Measurements from ENCODE around the gene DCDC2B. TPM values are rescaled to one million over a fixed set of nuclear protein-coding genes. Genes with fewer than 3 reads are reported as not detected.
A peak's percentile ranks its signal among the peaks of the same experiment; 100 is the strongest.

Gene DCDC2B
- total RNA-seq, 1 experiment from 2014 or later = not detected

DNA sequence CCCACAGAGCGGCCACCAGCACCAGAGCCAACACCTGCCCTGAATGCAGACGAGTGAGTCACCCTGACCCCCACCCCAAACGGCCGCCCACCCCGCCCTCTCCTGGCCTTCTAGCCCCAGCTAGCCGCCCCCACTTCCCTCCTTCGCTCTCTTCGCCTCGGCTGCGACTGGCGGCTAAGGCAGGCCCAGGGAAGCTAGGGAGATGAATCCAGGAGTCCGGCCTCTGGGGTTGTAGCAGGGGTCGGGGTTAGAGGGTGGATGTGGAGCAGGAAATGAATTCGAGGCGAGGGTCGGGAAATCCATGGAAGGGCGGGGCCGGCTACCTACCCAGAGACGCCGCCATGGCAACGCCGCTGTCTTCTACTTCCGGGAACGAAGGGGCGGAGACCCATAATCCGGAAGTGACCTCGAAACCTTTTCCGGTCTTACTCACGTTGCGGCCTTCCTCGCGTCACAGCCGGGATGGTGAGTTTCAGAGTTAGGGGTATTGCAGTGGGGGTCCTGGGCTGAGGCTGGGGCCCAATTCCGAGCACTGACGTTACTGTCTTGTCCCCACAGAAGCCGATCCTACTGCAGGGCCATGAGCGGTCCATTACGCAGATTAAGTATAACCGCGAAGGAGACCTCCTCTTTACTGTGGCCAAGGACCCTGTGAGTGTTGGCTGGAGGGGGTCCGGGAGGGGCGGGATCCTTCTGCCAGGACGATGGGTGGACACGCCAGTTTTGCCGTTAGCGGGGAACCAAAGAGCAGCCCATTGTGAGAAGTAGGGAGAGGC is 13.3 kb downstream of the DCDC2B start, which contains the start of the genes EIF3I and TMEM234:
Gene EIF3I (plus strand): TSS at position 428 of the 776 bp plus-strand sequence. CDS start 35 bp downstream, at position 463.
Gene TMEM234 (minus strand): TSS at position 374 of the 776 bp plus-strand sequence. CDS start 31 bp downstream, at position 343.
- DNase-seq (ENCODE audit: low read depth) = peak; percentile 95

DNA sequence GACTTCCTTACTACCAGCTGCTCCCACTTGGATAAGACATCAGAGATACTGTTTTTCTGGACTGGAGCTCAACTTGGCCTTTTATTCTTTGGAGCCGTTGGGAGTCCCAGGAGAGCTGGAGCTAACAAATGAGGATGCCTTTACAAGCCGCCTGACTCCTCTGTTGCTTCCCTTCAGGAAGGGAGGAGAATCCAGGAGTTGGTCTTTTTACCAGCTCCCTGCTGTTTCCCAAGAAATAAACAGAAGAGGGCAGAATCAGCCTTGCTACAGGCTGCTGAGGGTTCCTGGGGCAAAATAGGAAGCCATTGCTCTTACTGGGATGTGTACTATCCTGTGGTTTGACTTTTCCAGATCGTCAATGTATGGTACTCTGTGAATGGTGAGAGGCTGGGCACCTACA is 14.8 kb downstream of the DCDC2B start:
- DNase-seq (ENCODE audit: low read depth) = no peak

DNA sequence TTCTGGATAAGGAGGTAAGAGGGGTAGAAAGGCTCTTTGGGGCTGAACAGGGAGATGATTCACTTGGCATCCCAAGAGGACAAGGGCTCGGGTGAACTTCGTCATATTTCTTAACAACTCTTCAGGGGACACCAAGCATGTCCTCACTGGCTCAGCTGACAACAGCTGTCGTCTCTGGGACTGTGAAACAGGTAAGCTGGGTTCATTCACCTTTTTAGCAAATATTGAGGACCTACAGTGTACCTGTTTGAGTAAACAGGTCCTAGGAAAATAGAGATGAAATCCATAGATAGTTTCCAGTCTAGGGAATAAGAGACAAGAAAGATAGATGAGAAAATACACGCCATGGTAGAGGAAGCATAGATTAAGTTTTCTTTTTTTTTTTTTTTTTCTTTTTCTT is 15.4 kb downstream of the DCDC2B start:
- no peak for DNase-seq (ENCODE audit: low read depth)

DNA sequence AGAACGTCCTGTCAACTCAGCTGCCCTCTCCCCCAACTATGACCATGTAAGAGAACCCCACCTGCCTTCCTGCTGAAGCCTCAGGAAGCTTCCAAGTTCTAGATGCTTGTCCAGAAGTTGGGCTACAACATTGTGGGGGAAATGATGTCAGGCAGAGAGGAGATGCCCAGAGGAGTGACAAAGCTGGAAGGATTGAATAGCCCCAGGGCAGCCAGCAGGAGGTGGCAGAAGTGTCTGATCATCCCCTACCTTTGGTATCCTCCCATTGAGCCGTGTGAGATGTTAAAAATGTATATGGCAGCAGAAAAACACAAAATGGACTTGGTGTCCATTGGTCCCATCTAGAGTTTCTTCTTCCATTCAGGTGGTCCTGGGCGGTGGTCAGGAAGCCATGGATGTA is 19.9 kb downstream of the DCDC2B start:
- DNase-seq (ENCODE audit: low read depth) = peak; percentile 38

DNA sequence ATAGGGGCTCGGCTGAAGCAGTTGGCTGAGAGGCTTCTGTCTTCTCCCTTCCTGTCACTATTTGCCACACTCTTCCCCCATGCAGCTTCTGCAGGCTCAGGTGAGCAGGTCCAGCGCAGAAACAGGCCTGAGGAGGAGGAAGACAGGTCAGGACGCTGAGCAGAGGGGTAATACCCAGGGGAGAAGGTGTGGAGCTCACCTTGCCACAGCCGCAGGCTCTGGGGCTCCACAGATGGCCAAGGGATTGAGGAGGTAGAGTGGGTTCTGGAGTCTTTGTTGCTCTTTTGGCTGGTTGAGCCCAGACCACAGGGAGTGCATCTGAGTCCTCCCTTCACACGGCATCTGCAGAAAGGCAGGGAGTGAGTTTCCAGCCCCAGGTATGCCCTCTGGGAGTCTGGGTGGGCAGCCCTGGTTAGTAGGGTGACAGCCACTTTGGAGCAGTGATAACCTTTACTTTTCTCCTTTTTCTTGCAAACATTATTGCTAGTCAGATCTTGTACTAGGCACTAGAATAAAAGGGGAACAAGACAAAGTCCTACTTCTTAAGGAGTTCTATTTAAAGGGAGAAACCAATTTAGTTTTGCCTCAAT is 23.0 kb downstream of the DCDC2B start:
- DNase-seq (ENCODE audit: low read depth) = no peak

DNA sequence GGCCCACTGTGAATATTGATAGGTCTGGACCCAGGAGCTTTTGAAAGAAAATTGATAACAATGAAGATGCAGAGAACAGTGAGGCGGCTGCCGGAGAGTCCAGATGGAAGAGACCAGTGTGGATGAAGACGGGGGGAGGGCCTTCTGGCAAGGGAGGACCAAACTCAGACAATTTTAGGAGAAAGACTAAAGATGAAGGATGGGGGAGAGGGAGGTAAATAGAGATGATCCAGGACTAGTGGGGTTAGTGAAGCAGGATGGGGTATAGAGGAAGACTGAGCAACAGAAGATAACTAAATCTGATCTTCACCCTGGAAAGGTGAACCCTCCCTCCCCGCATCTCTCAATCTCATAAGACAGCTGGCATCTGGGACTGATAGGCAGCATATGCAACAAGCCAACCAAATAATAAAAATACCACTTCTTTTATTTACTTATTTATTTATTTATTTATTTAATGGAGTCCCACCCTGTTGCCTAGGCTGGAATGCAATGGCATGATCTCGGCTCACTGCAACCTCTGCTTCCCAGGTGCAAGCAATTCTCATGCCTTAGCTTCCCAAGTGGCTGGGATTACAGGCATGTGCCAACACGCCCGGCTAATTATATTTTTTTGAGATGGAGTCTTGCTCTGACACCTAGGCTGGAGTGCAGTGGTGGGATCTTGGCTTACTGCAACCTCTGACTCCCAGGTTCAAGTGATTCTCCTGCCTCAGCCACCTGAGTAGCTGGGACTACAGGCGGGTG is 23.8 kb downstream of the DCDC2B start:
- DNase-seq (ENCODE audit: low read depth) = no peak

DNA sequence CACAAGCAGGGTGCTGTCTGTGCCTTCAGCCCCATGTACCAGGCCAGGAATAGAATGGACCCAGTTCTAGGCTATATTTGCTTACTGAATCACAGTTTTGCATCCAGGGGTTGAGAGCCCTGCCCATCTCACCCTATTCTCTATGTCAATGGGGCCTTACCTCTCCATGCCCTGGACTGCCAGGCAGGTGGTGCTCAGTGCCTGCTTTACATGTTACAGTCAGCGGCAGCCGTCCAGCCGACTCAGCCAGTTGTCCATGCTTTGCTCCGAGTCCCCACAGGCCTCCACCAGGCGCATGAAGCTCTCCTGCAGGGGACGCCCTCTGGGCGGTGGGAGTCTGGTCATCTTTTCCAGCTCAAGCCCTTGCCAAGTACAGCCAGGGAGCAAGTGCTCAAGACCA is 25.9 kb downstream of the DCDC2B start:
- no peak for DNase-seq (ENCODE audit: low read depth)

DNA sequence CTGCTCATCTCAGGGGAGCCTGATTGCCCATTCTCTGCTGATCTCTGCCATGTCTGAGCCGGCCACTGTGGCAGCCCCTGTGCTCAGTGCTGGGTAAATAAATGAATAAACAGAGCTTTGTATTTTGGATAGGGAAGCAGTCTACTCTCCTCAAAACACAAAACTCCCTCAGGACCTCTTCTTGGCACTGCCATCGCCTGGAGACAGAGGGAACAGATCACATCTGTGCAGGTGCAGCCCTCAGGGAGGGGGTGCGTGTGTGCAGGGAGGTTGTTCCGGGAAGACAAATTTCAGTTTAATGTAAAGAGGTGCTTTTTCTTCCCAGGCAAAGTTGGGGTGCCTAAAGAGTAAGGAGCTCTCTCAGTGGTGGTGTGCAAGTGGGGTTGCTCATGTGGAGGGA is 30.4 kb downstream of the DCDC2B start:
- no peak for DNase-seq (ENCODE audit: low read depth)

DNA sequence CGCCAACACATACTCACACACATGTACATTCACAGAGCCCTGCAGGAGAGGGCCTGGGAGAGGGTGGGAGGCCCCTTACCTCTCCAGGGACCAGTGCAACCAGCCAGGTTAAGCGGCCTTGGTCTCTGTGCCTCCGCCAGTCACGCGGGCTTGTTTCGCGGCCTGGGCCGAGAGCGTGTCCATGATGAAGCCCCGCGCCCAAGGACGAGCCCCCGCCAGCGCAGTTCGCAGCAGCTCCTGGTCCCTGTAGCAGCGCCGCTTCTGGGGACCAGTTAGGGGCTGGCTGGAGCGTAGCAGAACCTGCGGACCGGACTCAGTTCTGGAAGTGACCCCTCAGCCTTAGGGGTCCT is 30.9 kb downstream of the DCDC2B start:
- no peak for DNase-seq (ENCODE audit: low read depth)

DNA sequence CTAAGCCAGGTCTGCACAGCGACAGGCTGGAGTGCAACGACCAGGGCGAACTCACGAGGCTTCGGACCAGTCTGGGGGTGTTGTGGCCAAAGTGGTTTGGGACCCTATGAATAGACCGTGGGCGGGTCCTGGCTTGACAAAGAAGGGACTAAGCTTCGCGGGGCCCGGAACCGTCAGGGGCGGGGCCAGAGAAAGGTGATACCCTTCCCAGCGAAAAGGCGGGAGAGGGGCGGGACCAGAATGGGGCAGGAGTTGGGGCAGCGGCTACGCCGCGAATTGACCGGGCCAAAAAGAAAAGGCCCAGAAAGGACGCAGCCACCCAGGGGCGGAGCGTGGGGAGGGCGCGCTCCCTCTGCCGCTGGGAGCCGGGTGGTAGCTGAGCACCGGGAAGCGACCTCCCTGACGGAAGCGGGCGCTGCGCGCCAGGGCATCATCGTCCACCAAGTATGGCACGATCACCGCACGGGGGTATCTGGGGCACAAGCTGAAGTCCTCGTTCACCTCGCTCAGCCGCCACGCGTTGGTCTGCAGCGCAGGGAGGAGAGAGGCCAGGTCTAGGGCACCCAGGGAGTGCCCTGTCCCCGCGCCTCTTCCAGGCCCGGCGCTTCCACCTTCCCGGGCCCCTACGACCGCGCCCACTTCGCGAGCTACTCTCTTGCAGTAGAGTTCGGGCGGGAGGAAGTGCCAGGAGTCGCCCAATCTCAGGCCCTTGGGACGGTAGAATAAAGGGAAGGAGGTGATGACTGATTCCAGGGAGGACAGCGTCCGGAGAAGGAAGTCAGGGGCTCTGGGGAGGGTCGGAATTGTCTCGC is 31.5 kb downstream of the DCDC2B start:
- peak; percentile 78 for DNase-seq (ENCODE audit: low read depth)

DNA sequence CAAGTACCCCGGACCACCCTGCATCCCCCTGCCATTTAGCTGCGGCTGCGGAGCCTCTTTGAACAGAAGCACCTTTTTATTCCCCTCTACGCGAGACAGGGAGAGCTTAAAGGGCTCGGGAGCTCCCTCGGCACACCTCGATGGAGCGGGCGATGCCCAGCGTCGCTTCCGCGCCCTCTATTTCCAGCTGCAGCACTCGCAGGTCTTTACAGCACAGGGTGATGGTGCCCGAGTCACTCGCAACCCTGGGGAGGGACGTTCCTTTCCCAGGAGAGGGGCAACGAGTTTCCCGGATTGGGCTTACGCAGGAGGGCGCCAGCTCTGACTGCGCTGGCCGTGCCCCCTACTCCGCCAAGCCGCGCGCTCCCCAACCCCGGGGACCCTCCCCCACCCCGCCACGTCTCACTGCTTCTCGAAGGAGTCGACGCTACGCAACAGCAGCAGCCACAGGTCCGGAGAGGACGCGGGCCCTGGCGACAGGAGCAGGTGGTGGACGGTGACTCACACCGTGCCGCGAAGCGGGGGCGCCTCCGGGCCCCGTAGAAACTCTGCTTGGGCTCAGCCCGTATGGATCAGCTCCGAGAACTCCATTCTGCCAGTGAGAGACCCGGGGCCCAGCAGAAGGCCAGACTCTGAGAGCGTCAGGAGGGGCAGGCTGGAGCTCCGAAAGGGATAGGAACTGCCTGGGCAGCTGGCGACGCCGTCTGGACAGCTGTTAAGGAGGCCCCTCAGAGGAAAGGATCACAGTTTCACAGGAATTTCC is 32.3 kb downstream of the DCDC2B start:
- peak; percentile 80 for DNase-seq (ENCODE audit: low read depth)

DNA sequence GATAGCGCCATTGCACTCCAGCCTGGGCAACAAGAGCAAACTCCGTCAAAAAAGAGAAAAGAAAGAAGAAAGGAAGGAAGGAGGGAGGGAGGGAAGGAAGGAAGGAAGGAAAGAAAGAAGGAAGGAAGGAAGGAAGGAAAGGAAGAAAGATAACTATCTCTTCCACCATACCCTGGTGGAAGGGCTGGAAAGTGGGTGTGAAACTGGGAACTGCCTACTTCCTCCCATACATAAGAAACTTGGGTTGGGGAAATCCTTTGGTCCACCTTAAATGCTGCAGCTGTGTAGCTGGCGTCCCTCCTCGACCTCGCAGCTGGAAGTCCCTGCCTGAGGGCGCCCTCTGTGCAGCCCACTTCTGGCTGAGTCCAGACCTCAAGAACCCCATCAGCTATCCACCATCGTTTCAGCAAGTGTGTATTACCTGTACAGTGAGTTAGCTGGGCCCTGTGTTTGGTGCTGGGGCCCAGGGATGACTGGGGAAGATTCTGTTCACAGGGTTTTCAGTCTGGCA is 33.5 kb downstream of the DCDC2B start:
- DNase-seq (ENCODE audit: low read depth) = peak; percentile 28

DNA sequence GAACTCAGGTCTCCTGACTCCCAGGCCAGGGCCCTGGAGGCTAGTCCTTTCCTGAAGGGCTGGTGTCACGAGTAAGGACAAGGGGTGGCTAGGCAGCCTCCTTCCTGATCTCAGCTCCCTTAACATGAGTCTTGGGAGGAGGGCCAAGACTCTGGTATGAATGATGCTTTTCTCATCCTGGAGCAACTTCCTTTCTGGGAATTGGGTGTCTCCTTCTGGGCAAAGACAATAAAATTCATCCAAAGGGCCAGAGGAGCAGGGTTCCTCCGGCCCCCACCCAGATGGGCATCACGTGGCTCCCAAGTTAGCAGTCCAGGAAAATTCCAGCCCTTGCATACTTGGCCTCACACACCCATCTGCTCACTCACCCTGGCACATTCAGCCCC is 38.0 kb downstream of the DCDC2B start, which contains the start of gene FAM167B:
Gene FAM167B (plus strand): TSS at position 335 of the 386 bp plus-strand sequence. CDS start 200 bp downstream, outside the sequence.
- peak; percentile 79 for DNase-seq (ENCODE audit: low read depth)

DNA sequence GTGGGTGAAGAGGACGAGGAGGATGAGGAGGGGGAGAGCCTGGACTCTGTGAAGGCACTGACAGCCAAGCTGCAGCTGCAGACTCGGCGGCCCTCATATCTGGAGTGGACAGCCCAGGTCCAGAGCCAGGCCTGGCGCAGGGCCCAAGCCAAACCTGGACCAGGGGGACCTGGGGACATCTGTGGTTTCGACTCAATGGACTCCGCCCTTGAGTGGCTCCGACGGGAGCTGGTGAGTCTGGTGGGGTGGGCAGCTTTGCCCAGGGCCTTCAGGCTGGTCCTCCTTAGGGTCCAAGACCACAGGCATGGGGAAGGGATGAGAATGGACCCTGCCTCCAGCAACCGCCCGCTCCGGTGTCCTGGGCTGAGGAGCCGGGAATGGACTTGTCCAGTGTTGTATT is 38.6 kb downstream of the DCDC2B start:
- no peak for DNase-seq (ENCODE audit: low read depth)

DNA sequence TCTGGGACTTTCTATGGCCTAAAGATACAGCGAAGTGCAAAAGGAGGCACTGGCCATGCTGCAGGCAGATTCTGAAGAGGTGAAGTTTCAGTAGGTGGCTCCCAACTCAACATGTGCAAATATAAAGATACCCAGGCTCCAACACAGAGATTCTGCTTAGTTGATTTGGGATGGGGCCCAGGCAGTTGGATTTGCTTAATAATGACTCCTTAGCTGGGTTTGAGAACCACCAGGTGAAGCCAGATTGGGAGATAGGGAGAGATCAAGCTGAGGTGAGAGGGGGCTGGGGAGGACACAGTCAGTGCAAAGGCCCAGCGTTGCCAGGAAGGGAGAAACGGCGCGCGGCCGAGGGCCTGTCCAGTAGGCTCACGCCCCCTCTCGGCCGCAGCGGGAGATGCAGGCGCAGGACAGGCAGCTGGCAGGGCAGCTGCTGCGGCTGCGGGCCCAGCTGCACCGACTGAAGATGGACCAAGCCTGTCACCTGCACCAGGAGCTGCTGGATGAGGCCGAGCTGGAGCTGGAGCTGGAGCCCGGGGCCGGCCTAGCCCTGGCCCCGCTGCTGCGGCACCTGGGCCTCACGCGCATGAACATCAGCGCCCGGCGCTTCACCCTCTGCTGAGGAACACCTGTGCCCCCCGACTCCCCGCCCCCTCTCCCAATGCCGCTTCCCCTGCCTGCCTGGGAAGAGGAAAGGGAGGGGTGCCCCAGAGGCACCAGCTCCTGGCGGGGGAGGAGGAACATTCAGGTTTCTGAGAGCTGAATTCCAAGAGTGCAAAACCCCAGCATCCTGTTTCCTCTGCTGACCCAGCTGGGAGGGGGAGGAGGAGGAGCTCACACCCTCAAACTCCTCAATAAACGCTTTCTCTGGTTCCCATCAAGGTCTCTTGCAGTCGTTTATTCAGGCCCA is 39.3 kb downstream of the DCDC2B start:
- DNase-seq (ENCODE audit: low read depth) = peak; percentile 76

DNA sequence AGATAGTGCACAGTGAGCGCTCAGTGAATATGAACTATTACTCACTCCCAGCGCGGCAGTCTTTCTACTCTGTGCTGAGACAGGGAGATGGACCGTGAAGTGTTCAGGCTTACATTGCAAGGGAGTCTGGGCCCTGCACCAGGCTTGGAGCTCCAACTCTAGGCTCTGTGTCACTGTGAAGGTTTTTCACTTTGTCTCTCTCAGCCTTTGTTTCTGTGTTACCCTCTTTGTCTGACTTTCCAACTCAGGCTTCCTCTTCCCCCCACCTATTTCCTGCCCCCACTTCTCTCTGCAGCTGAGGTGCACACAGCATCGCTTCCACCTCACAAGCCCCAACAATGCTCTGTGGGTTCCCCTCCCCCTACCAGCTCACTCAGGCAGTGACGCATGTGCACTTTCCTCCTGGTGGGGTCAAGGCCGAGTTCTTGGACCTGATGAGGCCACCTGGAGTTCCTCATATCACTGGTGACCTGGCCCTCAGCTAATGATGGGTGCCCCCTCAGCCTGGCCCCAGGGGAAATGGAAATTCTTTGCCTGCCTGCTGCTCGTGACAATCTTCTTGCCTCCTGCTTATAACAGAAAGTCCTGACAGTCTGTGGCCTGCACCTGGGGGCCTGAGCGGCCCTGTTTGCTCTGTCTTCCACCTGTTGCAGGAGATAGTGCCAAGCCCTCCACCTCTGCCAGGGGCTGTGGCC is 41.1 kb downstream of the DCDC2B start:
- peak; percentile 58 for DNase-seq (ENCODE audit: low read depth)

DNA sequence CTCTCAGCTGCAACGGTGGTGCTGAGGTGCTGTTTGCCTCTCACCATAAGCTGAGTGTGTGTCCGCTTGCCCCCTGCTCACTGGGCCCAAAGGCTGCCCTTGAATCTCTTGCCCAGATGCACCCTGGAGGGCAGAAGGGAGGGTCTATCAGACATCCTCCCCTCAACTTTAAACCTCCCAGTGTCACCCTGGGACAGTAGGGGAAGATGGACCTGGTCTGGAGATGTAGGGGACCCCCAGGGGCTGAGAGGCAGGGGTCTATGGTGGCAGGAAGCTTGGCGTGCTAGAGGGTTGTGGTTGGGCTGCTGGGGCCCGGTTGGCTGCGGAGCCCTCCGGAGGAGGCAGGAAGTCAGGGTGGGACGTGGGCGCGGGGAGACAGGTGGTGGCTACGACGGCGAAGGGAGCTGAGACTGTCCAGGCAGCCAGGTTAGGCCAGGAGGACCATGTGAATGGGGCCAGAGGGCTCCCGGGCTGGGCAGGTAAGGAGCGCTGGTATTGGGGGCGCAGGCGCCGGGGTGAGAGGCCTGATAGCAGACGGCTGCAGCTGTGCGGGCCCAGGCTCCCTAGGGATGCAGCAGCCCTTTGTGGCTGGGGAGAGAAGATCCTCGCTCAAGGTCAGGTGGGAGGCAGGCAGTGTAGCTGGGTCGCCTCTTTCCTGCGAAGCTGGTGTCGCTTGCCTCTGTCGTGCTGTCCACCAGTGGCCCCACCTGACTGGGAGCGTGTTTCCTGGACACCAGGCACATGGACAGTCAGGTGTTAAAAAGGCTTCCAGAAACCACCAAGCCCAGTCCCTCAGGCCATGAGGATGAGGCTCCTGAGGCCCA is 42.2 kb downstream of the DCDC2B start, which contains the start of gene LCK:
Gene LCK (plus strand): TSS at position 373 of the 824 bp plus-strand sequence. CDS start 23,065 bp downstream, outside the sequence.
- DNase-seq (ENCODE audit: low read depth) = no peak

Measured in M059J (cell line).